HL-60 (cell line): ENCODE measurements around the gene TANGO2.

Experiments
- GABPA ChIP-seq: IDR thresholded peaks from 2 replicates; pipeline ENCODE4 v1.6.1; 2012; ENCODE audit warnings: low read depth
- POLR2AphosphoS5 ChIP-seq: IDR thresholded peaks from 2 replicates; pipeline ENCODE4 v1.6.1; 2012; ENCODE audit warnings: low read depth
- SPI1 ChIP-seq: IDR thresholded peaks from 2 replicates; pipeline ENCODE4 v1.6.1; 2012; ENCODE audit warnings: low read depth, mild to moderate bottlenecking, borderline replicate concordance
- TF ChIP-seq, protein P1 (sequence below): IDR thresholded peaks from one replicate; pipeline ENCODE4 v1.5.1; 2011; ENCODE audit warnings: low read length, control low read depth, inconsistent platforms; ENCODE audit not compliant: insufficient read depth
- TF ChIP-seq, protein P2 (sequence below): IDR thresholded peaks from 2 replicates; pipeline ENCODE4 v1.6.1; 2012; ENCODE audit warnings: low read depth; ENCODE audit not compliant: insufficient replicate concordance

DNA sequence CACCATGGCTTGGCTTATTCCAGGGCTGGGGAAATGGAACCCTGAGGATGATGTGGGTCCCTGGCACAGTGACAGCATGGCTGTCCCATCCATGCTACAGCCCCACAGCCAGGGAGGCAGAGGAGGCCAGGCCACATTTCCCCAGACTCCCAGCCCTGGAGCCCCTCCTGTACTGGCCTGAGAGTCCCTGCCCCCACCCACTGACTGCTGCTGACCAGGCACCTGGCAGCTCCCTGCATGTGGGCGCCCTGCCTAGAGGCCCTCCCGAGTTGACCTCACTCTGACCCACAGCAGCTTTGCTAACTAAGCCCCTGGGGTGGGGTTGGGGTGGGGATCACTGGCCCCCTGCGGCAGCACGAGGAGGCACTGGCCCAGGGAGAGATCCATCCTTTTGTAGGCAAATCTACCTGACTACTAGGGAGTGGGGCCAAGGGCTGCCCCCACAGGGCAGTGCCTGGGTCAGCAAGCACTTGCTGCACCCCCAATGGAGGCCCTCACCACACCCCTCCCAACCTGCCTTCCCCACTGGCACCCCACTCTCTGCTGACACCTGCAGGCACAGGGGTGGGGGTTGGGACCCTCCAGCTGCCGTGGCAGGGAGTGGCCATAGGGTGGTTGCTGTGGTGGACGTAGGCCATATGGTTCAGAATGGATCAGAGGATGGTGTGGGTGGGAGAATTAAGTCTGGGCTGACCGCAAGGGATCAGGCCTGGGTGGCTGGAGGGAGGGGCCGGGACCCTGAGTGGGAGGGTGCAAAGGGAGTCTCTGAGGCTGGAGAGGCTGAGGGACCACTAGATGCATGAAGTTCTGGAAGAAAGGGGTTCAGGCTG is 21.7 kb upstream of the TANGO2 start:
- TF ChIP-seq, protein P1, sequence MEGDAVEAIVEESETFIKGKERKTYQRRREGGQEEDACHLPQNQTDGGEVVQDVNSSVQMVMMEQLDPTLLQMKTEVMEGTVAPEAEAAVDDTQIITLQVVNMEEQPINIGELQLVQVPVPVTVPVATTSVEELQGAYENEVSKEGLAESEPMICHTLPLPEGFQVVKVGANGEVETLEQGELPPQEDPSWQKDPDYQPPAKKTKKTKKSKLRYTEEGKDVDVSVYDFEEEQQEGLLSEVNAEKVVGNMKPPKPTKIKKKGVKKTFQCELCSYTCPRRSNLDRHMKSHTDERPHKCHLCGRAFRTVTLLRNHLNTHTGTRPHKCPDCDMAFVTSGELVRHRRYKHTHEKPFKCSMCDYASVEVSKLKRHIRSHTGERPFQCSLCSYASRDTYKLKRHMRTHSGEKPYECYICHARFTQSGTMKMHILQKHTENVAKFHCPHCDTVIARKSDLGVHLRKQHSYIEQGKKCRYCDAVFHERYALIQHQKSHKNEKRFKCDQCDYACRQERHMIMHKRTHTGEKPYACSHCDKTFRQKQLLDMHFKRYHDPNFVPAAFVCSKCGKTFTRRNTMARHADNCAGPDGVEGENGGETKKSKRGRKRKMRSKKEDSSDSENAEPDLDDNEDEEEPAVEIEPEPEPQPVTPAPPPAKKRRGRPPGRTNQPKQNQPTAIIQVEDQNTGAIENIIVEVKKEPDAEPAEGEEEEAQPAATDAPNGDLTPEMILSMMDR = no peak
- no peak for TF ChIP-seq POLR2AphosphoS5
- TF ChIP-seq GABPA = no peak
- TF ChIP-seq, protein P2, sequence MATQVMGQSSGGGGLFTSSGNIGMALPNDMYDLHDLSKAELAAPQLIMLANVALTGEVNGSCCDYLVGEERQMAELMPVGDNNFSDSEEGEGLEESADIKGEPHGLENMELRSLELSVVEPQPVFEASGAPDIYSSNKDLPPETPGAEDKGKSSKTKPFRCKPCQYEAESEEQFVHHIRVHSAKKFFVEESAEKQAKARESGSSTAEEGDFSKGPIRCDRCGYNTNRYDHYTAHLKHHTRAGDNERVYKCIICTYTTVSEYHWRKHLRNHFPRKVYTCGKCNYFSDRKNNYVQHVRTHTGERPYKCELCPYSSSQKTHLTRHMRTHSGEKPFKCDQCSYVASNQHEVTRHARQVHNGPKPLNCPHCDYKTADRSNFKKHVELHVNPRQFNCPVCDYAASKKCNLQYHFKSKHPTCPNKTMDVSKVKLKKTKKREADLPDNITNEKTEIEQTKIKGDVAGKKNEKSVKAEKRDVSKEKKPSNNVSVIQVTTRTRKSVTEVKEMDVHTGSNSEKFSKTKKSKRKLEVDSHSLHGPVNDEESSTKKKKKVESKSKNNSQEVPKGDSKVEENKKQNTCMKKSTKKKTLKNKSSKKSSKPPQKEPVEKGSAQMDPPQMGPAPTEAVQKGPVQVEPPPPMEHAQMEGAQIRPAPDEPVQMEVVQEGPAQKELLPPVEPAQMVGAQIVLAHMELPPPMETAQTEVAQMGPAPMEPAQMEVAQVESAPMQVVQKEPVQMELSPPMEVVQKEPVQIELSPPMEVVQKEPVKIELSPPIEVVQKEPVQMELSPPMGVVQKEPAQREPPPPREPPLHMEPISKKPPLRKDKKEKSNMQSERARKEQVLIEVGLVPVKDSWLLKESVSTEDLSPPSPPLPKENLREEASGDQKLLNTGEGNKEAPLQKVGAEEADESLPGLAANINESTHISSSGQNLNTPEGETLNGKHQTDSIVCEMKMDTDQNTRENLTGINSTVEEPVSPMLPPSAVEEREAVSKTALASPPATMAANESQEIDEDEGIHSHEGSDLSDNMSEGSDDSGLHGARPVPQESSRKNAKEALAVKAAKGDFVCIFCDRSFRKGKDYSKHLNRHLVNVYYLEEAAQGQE = no peak
- TF ChIP-seq SPI1 = no peak
